Kidney capillary endothelial cell (primary cell): ENCODE results near the gene RYR1.
"Not testable (repeated sequence)": the region's sequence is repeated elsewhere in the genome, so short reads cannot be mapped to it uniquely, and the experiment has no call there.

Experiments
- DNase-seq: peaks from one replicate; pipeline ENCODE4 v3.0.0-alpha.2; 2018; ENCODE audit warnings: low spot score

RYR1 gene

DNA sequence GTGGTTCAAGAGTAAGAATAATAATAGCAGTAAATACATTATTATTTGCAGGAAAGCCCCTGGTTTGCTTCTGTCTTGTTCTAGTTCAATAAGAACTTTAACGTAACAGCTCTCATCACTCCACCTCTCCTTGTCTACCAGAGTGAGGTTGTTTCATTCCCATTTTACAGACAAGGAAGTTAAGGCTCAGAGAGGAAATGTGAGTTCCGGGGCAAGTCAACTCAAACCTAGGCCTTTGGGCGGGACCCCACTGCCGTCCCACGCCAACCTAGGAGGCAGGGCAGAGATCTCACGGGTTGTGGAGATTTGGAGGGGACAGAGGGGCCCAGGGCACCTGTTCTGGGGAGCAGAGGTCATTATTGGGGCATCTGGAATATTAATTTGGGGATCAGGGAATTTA is 182.8 kb downstream of the RYR1 start:
- no peak for DNase-seq

DNA sequence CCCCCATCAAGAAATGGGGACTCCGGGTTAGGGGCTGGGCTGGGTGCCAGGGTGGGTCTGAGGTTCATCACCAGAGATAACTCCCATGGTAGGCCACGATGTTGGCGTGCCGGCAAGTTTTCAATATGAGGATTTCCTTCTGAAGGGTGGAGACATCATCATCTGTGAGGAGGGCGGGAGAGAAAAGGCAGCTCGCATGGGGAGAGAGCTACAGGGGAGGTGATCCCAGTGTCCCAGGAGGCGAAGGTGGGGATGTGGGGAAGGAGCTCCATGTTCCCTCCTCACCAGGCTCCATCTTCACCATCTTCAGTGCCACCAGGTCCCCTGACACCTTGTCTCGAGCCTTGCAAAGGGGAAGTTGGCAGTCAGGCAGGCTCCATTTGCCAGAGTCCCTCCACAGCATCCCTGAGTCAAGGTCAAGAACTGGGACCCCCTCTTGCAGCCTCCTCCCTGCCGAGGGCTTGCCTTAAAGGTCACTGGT is 183.8 kb downstream of the RYR1 start:
- no peak for DNase-seq

DNA sequence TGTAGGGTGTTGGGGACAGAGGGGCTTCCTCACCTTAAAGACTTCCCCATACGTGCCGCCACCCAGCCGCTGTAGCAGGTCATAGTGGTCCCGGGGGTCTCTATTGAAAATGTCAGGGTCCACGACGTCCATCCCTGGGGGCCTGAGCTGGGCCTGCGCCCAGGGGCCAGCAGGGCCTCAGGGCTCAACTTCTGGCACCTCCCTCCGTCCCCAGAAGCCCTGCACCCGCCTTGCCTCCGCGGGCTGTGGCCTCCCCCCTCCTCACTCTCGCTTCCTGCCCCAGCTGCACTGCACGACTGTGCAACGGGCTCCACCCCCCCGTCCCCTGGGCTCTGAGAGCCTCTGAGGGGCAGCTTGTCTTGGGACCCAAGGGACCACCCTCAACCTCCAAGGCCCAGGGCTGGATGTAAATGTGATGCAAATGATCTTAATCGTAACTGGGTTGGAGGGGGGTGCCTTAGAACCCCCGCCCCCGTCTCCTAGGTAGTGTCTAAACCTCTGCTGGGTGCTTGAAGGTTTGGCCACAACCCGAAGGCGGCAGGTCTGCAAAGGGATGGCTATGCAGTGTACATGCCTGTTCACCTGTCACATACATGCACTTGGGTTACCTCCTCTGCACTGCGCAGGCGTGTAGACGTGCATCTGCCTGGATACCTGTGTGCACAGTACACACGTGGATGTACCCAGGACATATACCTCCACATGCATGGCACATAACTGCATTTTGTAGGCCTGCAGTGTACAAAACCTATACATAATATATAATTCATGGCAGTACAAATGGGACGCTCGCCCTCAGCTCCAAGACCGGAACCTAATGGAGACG is 184.5 kb downstream of the RYR1 start, which contains the start of gene MAP4K1:
Gene MAP4K1 (minus strand): TSS at position 190 of the 826 bp plus-strand sequence. CDS start 58 bp downstream, at position 132.
- DNase-seq = no peak

DNA sequence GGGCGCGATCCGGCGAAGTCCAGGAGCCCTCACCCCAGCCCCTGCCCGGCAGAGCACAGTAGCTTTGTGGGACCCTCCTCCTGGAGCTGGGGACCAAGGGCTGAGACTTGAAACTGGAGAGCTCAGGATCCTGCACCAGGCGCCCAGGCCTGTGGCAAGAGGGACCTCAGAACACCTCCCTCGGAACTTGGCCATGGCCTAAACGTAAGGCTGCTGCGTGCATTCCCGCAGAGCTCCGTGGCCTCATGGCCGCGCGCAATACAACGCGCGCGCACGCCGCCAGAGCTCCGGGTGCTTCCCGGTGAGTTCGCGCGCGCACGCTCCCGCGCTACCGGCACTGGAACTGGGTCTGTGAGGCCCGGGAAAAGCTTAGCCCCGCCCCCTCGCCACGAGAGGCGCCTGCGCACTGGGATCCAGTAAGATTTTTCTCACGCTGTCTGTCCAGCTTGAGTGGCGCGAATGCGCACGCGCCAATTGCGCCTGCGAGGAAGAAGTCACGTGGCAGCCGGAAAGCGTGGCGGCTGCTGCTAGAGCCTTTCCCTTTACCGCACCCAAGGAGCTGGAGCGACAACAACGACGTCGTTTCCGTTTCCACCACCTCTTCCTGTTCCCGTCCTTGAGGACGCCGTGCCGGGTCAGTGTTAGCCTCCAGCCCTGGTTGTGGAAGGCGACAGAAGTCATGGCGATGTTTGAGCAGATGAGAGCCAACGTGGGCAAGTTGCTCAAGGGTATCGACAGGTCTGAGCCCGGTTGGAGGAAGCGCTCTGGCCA is 185.3 kb downstream of the RYR1 start, which contains the start of gene EIF3K:
Gene EIF3K (plus strand): TSS at position 599 of the 771 bp plus-strand sequence. CDS start 81 bp downstream, at position 680.
- DNase-seq = peak; percentile 99

GRCh38 chr19:38619361-38620174 is 186.1 kb downstream of the RYR1 start:
- DNase-seq = no peak

GRCh38 chr19:38624822-38625221 is 191.3 kb downstream of the RYR1 start:
- DNase-seq = no peak

- no peak for DNase-seq
Observed at GRCh38 chr19:38626401-38626800, 192.9 kb downstream of the RYR1 start.

DNA sequence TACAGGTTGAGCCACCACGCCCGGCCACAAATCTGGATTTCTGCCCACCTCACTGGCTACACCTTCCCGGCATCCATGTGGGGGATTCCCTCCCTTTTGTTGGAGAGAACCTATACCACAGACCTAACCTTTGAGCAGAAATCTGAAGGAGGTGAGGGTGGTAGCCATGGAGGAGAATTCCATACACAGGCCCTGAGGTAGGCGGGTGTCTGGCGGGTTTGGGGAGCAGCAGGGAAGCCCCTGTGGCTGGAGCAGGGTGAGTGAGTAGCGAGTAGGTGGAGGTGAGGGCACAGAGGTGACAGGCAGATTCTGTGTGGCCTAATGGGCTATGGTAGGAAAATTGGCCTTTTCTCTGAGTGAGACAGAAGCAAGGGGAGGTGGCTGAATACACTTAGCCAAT is 196.1 kb downstream of the RYR1 start:
- DNase-seq = no peak

- DNase-seq = not testable (repeated sequence)
Observed at GRCh38 chr19:38631301-38631700, 197.8 kb downstream of the RYR1 start.

- not testable (repeated sequence) for DNase-seq
Observed at GRCh38 chr19:38631811-38632475, 198.5 kb downstream of the RYR1 start.

GRCh38 chr19:38632476-38633213 is 199.2 kb downstream of the RYR1 start:
- DNase-seq = no peak

DNA sequence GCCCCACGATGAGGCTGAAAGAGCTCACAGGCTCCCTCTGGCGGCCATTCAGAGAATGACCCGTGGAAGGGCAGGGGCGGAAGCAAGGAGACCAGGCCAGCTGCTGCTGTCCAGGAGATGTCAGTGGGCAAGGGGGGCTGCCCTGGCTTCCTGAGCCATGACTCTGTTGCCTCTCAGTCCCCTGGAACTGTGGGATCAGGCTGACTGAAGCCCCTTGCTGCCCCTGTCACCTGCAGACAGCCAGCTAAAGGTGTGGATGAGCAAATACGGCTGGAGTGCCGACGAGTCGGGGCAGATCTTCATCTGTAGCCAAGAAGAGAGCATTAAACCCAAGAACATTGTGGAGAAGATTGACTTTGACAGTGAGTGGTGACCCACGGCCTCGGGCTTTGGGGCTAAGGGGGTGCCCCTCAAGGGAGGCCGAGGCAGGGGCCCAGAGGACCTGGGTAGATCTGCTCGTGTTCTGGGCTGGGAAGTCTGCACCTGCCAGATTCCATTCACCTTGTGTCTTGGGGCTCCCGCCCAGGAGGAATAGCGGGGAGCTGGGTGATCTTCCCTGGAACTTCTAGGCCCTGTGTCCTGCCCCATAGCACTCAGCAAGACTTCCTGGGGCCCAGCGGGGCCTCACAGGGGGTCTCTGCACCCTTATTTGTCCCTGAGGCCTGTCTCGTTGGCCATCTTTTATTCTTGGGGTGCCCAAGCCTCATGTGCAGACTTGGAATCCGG is 201.4 kb downstream of the RYR1 start:
- DNase-seq = no peak

GRCh38 chr19:38635483-38636399 is 202.2 kb downstream of the RYR1 start:
- no peak for DNase-seq
